ENCODE data around the gene DOCK1.

Gene DOCK1

GRCh38 chr10:127034790-127035189 lies 129.6 kb downstream of the DOCK1 start:
- DNase-seq (ENCODE audit: low spot score in 2 of 2) (no peak), ATAC-seq (no peak)
- no peaks in the 10 kb centered on the region for H3K4me1 Mint-ChIP-seq
- H3K4me3 Mint-ChIP-seq: no peak overlapping the region
- no peaks in the 10 kb centered on the region for H3K9me3 Mint-ChIP-seq
- no peaks in the 10 kb centered on the region for H3K36me3 Mint-ChIP-seq
- no peak overlapping the region for H3K27ac Mint-ChIP-seq

- H3K9me3 Mint-ChIP-seq: no peaks in the 10 kb centered on the region
- no peaks in the 10 kb centered on the region for H3K36me3 Mint-ChIP-seq
- no peaks in the 10 kb centered on the region for H3K4me1 Mint-ChIP-seq
- H3K4me3 Mint-ChIP-seq: no peak overlapping the region
- DNase-seq (ENCODE audit: low spot score in 2 of 2): no peak
- ATAC-seq: no peak
- no peak overlapping the region for H3K27ac Mint-ChIP-seq
These were observed 130.6 kb downstream of the DOCK1 start for GRCh38 chr10:127035827-127036226.

- no peaks in the 10 kb centered on the region for H3K36me3 Mint-ChIP-seq
- no peaks in the 10 kb centered on the region for H3K9me3 Mint-ChIP-seq
- no peak overlapping the region for H3K27ac Mint-ChIP-seq
- H3K4me3 Mint-ChIP-seq: no peak overlapping the region
- no peak for DNase-seq (ENCODE audit: low spot score in 2 of 2)
- no peaks in the 10 kb centered on the region for H3K4me1 Mint-ChIP-seq
- no peak for ATAC-seq
These were observed 131.8 kb downstream of the DOCK1 start for GRCh38 chr10:127036987-127037386.

GRCh38 chr10:127039435-127039834 lies 134.2 kb downstream of the DOCK1 start:
- Mint-ChIP-seq H3K4me1 (no peaks in the 10 kb centered on the region), H3K4me3 (no peak overlapping the region), H3K9me3 (no peaks in the 10 kb centered on the region), H3K27ac (no peak overlapping the region), H3K36me3 (no peaks in the 10 kb centered on the region)
- DNase-seq (ENCODE audit: low spot score in 2 of 2): no peak
- no peak for ATAC-seq

- no peaks in the 10 kb centered on the region for H3K4me1 Mint-ChIP-seq
- H3K9me3 Mint-ChIP-seq: no peaks in the 10 kb centered on the region
- no peak overlapping the region for H3K27ac Mint-ChIP-seq
- DNase-seq (ENCODE audit: low spot score in 2 of 2) (no peak), ATAC-seq (no peak)
- H3K36me3 Mint-ChIP-seq: no peaks in the 10 kb centered on the region
- no peak overlapping the region for H3K4me3 Mint-ChIP-seq
These were observed 135.5 kb downstream of the DOCK1 start for GRCh38 chr10:127040756-127041155.

GRCh38 chr10:127041552-127041951 lies 136.3 kb downstream of the DOCK1 start:
- no peak overlapping the region for H3K27ac Mint-ChIP-seq
- no peak for DNase-seq (ENCODE audit: low spot score in 2 of 2)
- H3K4me3 Mint-ChIP-seq: no peak overlapping the region
- no peaks in the 10 kb centered on the region for H3K9me3 Mint-ChIP-seq
- ATAC-seq: no peak
- H3K4me1 Mint-ChIP-seq: no peaks in the 10 kb centered on the region
- H3K36me3 Mint-ChIP-seq: no peaks in the 10 kb centered on the region

- H3K36me3 Mint-ChIP-seq: no peaks in the 10 kb centered on the region
- H3K4me1 Mint-ChIP-seq: no peaks in the 10 kb centered on the region
- H3K4me3 Mint-ChIP-seq: no peak overlapping the region
- no peaks in the 10 kb centered on the region for H3K9me3 Mint-ChIP-seq
- DNase-seq (ENCODE audit: low spot score in 2 of 2) (no peak), ATAC-seq (no peak)
- no peak overlapping the region for H3K27ac Mint-ChIP-seq
These were observed 138.1 kb downstream of the DOCK1 start for GRCh38 chr10:127043301-127043700.

- DNase-seq (ENCODE audit: low spot score in 2 of 2) (no peak), ATAC-seq (no peak)
- Mint-ChIP-seq H3K9me3 (no peaks in the 10 kb centered on the region), H3K27ac (no peak overlapping the region), H3K4me1 (no peaks in the 10 kb centered on the region), H3K4me3 (no peak overlapping the region), H3K36me3 (no peaks in the 10 kb centered on the region)
These were observed 139.0 kb downstream of the DOCK1 start for GRCh38 chr10:127044186-127044585.

GRCh38 chr10:127046975-127047877 lies 142.0 kb downstream of the DOCK1 start:
- Mint-ChIP-seq H3K36me3 (no peaks in the 10 kb centered on the region), H3K4me1 (no peaks in the 10 kb centered on the region), H3K9me3 (no peaks in the 10 kb centered on the region), H3K4me3 (no peak overlapping the region), H3K27ac (no peak overlapping the region)
- ATAC-seq (no peak), DNase-seq (ENCODE audit: low spot score in 2 of 2) (no peak)

GRCh38 chr10:127047878-127048238 lies 142.6 kb downstream of the DOCK1 start:
- Mint-ChIP-seq H3K9me3 (no peaks in the 10 kb centered on the region), H3K4me1 (no peaks in the 10 kb centered on the region), H3K36me3 (no peaks in the 10 kb centered on the region), H3K27ac (no peak overlapping the region), H3K4me3 (no peak overlapping the region)
- no peak for DNase-seq (ENCODE audit: low spot score in 2 of 2)
- ATAC-seq: no peak

GRCh38 chr10:127048630-127049029 lies 143.4 kb downstream of the DOCK1 start:
- Mint-ChIP-seq H3K9me3 (no peaks in the 10 kb centered on the region), H3K27ac (no peak overlapping the region), H3K36me3 (no peaks in the 10 kb centered on the region), H3K4me3 (no peak overlapping the region), H3K4me1 (no peaks in the 10 kb centered on the region)
- DNase-seq (ENCODE audit: low spot score in 2 of 2): no peak
- ATAC-seq: no peak

- peaks cover 3% of the 10 kb centered on the region for H3K9me3 Mint-ChIP-seq
- no peaks in the 10 kb centered on the region for H3K36me3 Mint-ChIP-seq
- no peaks in the 10 kb centered on the region for H3K4me1 Mint-ChIP-seq
- no peak overlapping the region for H3K27ac Mint-ChIP-seq
- no peak for DNase-seq (ENCODE audit: low spot score in 2 of 2)
- ATAC-seq: no peak
- no peak overlapping the region for H3K4me3 Mint-ChIP-seq
These were observed 146.8 kb downstream of the DOCK1 start for GRCh38 chr10:127052001-127052400.

- no peaks in the 10 kb centered on the region for H3K4me1 Mint-ChIP-seq
- no peak overlapping the region for H3K4me3 Mint-ChIP-seq
- no peak overlapping the region for H3K27ac Mint-ChIP-seq
- DNase-seq (ENCODE audit: low spot score in 2 of 2) (no peak), ATAC-seq (no peak)
- peaks cover 12% of the 10 kb centered on the region for H3K9me3 Mint-ChIP-seq
- no peaks in the 10 kb centered on the region for H3K36me3 Mint-ChIP-seq
These were observed 150.0 kb downstream of the DOCK1 start for GRCh38 chr10:127055263-127055662.

- H3K27ac Mint-ChIP-seq: no peak overlapping the region
- H3K36me3 Mint-ChIP-seq: no peaks in the 10 kb centered on the region
- H3K9me3 Mint-ChIP-seq: peaks cover 16% of the 10 kb centered on the region
- no peak for DNase-seq (ENCODE audit: low spot score in 2 of 2)
- H3K4me3 Mint-ChIP-seq: no peak overlapping the region
- no peaks in the 10 kb centered on the region for H3K4me1 Mint-ChIP-seq
- ATAC-seq: no peak
These were observed 154.1 kb downstream of the DOCK1 start for GRCh38 chr10:127059314-127059713.

GRCh38 chr10:127063762-127064161 lies 158.5 kb downstream of the DOCK1 start:
- Mint-ChIP-seq H3K27ac (no peak overlapping the region), H3K9me3 (peaks cover 13% of the 10 kb centered on the region), H3K36me3 (peaks cover 6% of the 10 kb centered on the region), H3K4me1 (no peaks in the 10 kb centered on the region), H3K4me3 (no peak overlapping the region)
- no peak for DNase-seq (ENCODE audit: low spot score in 2 of 2)
- no peak for ATAC-seq

GRCh38 chr10:127064474-127064873 lies 159.2 kb downstream of the DOCK1 start:
- ATAC-seq (no peak), DNase-seq (ENCODE audit: low spot score in 2 of 2) (no peak)
- Mint-ChIP-seq H3K4me3 (no peak overlapping the region), H3K36me3 (peaks cover 6% of the 10 kb centered on the region), H3K4me1 (no peaks in the 10 kb centered on the region), H3K27ac (no peak overlapping the region), H3K9me3 (peaks cover 9% of the 10 kb centered on the region)
